GM18858 (cell line): ENCODE data around the gene TLR8.

ENCODE experiments used
- ATAC-seq: cut with Tn5 transposase; IDR thresholded peaks from one replicate; pipeline ENCODE4 v1.9.1; 2021; ENCODE audit not compliant: unreplicated experiment

The TLR8 gene

DNA sequence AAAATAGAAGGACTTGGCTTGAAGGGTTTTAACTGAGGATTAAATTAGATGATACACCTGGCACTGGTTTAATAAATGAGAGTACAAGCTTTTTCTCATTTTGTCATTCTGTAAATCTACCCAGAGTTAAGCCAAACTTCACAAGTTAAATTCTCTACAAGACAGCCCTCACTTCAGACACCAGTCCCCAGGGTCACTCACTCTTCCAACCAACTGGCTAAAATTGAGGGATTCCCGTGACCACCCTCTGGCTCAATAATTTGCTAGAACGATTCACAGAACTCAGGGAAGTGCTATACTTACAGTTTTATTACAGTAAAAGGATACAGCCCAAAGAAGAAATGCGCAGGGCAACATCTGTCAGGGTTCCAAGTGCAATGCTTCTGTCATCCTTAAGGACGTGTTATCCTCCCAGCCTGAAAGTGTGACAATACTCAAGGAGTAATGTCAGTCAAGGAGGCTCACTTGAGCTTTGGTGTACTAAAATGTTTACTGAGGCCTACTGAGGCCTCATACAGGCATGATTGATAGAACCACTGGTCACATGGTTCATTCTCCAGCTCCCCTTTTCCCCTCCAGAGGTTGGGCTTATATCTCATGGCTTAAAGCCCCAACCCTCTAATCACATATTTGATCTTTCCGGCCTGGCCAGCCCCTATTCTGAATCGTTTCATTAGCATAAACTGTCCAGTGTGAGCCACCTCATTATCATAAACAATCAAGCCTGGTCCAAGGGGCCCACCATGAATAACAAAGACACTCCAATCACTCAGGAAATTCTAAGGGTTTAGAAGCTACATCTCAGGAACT is 58.9 kb downstream of the TLR8 start:
- no peak for ATAC-seq

GRCh38 chrX:12966151-12966550 is 59.7 kb downstream of the TLR8 start:
- ATAC-seq: no peak

DNA sequence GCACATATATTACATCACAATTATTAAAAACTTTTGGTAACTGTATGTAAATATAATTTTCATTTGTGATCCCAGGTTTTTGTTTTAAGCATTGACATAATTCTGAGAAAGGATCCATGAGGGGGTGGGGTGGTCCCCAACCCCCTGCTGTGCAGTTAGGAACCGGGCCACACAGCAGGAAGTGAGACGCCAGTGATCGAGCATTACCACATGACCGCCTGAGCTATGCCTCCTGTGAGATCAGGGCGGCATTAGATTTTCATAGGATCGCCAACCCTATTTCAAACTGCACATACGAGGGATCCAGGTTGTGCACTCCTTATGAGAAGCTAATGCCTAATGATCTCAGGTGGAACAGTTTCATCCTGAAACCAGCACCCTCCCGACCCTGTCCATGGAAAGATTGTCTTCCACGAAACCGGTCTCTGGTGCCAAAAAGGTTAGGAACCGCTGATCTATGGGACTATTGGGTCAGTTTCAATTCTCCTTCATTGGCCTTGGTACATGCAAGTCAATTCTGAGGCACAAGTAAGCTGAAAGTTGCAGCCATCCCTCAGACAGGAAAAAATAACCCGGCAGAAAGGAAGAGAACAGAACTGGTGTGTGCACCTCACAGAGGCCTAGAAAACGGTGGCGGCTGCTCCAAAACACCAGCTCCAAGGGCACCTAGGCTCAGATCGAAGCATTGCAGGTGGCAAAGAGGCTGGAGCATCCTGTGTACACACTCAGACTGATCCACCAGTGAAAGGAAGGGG is 61.5 kb downstream of the TLR8 start:
- no peak for ATAC-seq

DNA sequence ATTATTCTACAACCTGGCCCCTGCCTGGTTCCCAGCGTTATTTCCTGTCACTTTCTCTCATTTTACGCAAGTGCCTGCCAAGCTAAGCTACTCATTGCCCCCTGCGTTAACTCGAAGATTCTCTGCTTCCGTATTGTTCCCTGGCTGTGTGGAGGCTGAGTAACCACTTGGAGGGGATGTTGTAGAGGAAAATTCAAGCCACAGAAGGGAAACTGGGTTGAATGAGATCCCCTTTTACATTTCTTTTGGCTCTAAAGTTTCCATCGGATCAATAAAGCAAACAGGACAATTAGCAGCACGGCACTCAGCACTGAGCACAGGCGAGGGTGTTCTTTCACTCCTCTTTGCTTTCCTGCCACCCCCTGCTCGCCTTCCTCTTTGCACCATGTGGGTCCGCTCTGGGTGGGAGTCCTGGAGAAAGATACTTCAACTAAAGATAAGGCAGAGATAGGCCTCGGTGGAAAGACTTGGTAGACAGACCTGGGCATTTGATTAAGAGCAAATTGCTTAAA is 64.3 kb downstream of the TLR8 start:
- ATAC-seq: no peak

DNA sequence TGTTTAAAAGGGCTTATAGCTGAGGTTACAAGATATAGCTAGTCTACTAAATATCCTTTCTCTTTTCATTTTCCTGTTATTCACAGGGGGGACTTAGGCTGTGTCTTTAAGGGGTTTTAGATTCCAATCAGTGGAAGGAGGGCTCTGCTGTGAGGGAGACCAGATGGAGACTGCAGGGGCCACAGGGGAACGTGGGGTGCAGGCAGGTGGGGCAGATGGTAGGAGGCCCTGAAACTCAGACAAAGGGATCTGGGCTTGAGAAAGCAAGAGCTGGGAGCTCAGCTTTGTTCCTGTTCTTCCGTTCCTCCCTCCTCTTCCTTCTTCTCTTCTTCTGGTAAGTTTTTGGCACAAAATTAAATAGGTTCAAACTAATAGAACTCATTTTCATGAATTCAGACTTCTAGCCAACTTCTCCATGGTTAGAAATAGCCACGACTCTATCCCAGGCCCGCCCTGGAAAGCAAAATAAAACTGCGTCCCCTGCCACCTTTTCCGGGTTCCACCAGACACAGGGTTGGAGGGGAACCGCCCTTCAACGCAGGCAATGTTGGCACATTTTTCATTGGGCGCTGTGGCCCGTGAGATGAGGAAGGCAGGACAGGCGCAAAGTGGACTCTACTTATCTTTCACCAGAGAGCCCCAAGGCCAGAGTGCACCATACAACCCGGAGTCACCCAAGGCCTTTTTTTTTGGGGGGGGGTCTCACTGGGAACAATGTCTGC is 65.0 kb downstream of the TLR8 start:
- no peak for ATAC-seq

DNA sequence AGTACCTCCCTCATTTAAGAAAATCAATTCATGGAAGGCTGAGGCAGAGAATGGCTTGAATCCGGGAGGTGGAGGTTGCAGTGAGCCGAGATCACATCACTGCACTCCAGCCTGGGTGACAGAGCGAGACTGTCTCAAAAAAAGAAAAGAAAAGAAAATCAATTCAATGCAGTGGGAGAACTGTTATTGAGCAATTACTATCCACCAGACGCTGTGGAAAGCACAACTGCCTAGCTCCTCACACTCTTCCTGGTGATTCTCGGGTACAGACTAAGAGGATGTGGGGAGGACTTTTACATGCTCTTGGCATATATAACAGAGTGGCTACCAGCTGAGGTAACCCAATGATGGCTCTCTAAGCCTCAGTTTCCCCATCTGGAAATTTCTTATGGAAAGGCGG is 65.8 kb downstream of the TLR8 start:
- no peak for ATAC-seq
